GM12865 (cell line): ENCODE data around the gene UBE4B.
"Not testable (repeated sequence)": the region's sequence is repeated elsewhere in the genome, so short reads cannot be mapped to it uniquely, and the experiment has no call there.

Source experiments
- DNase-seq: peaks from one replicate; pipeline ENCODE4 v3.0.0; 2010; ENCODE audit warnings: low read depth
- H3K4me3 ChIP-seq: 2 replicates; pipeline ENCODE4 v1.5.1; 2011; ENCODE audit warnings: mild to moderate bottlenecking, low read depth, low read length, control low read depth
- CTCF ChIP-seq: IDR thresholded peaks from 2 replicates; pipeline ENCODE4 v1.5.1; 2011; ENCODE audit warnings: low read length, control low read depth, low read depth, inconsistent platforms; ENCODE audit not compliant: insufficient read depth; ENCODE audit errors: missing control alignments

UBE4B gene

GRCh38 chr1:9993561-9994075 lies 39.1 kb upstream of the UBE4B start:
- TF ChIP-seq CTCF = no peak
- no peak for DNase-seq
- H3K4me3 ChIP-seq = no peak overlapping the region

GRCh38 chr1:9996624-9997582 lies 35.9 kb upstream of the UBE4B start, which contains the start of gene RBP7:
Gene RBP7, plus strand, starts transcription at chr1:9997228. Its CDS starts 31 bp downstream, at chr1:9997259.
- DNase-seq = no peak
- TF ChIP-seq CTCF = no peak
- no peak within 1 kb of the TSS for H3K4me3 ChIP-seq

DNA sequence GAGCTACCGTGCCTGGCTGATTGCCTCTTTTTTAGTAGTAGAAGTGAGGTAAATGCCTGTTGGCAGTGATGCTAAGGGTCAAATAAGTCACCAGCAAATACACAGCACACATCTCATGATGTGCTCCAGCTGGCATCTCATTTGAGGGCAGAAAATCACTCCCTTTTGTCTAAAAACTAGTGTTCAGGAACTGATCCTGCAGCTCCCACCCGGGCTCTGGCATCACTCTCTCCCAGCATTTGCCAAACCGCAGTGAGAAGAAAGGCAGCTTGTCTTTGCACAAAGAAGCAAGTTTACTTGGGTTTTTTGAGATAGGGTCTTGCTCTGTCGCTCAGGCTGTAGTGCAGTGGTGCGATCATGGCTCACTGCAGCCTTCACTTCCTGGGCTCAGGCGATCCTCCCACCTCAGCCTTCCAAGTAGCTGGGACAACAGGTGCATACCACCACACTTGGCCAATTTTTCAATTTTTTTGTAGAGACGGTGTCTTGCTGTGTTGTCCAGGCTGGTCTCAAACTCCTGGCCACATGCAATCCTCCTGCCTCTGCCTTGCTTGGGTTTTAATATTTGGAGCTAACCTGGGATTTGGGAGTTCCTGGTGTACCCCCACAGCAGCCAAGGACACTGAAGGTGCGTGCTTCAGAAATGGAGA lies 31.6 kb upstream of the UBE4B start:
- TF ChIP-seq CTCF = no peak
- H3K4me3 ChIP-seq = no peak overlapping the region
- DNase-seq = no peak

- DNase-seq, H3K4me3 ChIP-seq: not testable (repeated sequence)
These were observed 27.5 kb upstream of the UBE4B start for GRCh38 chr1:10005248-10005647.

DNA sequence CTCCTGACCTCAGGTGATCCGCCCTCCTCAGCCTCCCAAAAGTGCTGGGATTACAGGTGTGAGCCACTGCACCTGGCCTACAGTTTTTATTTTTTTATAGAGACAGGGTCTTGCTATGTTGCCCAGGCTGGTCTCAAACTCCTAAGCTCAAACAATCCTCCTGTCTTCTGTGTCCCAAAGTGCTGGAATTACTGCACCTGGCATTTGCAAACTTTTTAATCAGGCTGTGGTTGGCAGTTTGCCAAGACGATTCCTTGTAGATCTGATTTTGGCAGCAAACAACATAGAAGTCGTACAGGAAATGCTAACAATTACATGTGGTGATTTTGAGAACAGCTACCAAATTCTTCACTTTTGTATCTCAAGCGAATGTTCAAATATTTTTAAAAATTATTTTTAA lies 25.6 kb upstream of the UBE4B start:
- no peak overlapping the region for H3K4me3 ChIP-seq
- TF ChIP-seq CTCF = no peak
- no peak for DNase-seq

DNA sequence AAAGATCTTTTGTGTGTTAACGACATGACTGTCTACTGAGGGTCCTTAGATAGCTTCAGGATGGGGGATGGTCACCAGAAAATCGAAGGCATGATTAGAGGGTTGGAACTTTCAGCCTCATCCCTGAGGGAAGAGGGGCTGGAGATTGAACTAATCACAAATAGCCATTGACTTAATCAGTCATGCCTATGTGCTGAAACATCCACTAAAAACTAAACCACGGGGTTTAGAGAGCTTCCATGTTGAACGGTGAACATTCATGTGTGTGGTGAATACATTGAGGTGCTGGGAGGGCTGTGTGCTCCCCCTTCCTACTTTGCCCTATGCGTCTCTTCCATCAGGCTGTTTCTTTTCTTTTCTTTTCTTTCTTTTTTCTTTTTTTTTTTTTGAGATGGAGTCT lies 18.7 kb upstream of the UBE4B start:
- no peak overlapping the region for H3K4me3 ChIP-seq
- no peak for DNase-seq
- TF ChIP-seq CTCF = no peak

- no peak for DNase-seq
- TF ChIP-seq CTCF = no peak
- H3K4me3 ChIP-seq = no peak overlapping the region
These were observed 13.2 kb upstream of the UBE4B start for GRCh38 chr1:10019561-10019960.
